Small intestine (tissue), 7 donors: Measurements from ENCODE around the gene FGF2. TPM values are rescaled to one million over a fixed set of nuclear protein-coding genes. Genes with fewer than 3 reads are reported as not detected.

Source experiments
- DNase-seq, 2 donors: peaks; one replicate each; pipeline versions ENCODE4 v3.0.0 to v3.0.0-alpha.2; 2013
- FAIRE-seq: peaks from 2 replicates; lab custom pipeline; 2012; peaks lifted over from hg19 to GRCh38; lab: Jason Lieb, UNC
- H3K27ac ChIP-seq, 3 donors: one replicate each; pipeline ENCODE4 v1.5.1; 2013; ENCODE audit warnings: low read length in 2 of 3, mild to moderate bottlenecking in 2 of 3, control low read depth in 1 of 3, inconsistent platforms in 1 of 3, low read depth in 1 of 3, moderate library complexity in 1 of 3
- H3K27me3 ChIP-seq, 3 donors: one replicate each; pipeline ENCODE4 v1.6.1; 2013; ENCODE audit warnings: low read length in 3 of 3, inconsistent platforms in 1 of 3; ENCODE audit not compliant: control insufficient read depth in 3 of 3, insufficient read depth in 3 of 3
- H3K36me3 ChIP-seq, 3 donors: one replicate each; pipeline ENCODE4 v1.6.1; 2013; ENCODE audit warnings: low read length in 3 of 3, inconsistent platforms in 1 of 3, low read depth in 1 of 3, mild to moderate bottlenecking in 1 of 3, moderate library complexity in 1 of 3; ENCODE audit not compliant: control insufficient read depth in 3 of 3, insufficient read depth in 2 of 3
- H3K4me1 ChIP-seq, 3 donors: one replicate each; pipeline ENCODE4 v1.6.1; 2013; ENCODE audit warnings: low read length in 2 of 3, inconsistent platforms in 1 of 3, low read depth in 1 of 3, mild to moderate bottlenecking in 1 of 3, moderate library complexity in 1 of 3; ENCODE audit not compliant: control insufficient read depth in 3 of 3, insufficient read depth in 2 of 3
- H3K4me3 ChIP-seq, 3 donors: one replicate each; pipeline ENCODE4 v1.5.1; 2013; ENCODE audit warnings: low read length in 3 of 3, control low read depth in 1 of 3, inconsistent platforms in 1 of 3, low read depth in 1 of 3, mild to moderate bottlenecking in 1 of 3, moderate library complexity in 1 of 3
- H3K9me3 ChIP-seq, 2 donors: one replicate each; pipeline ENCODE4 v1.6.1; 2013; ENCODE audit warnings: low read depth in 1 of 2, low read length in 1 of 2; ENCODE audit not compliant: control insufficient read depth in 2 of 2, insufficient read depth in 1 of 2
- WGBS, 3 donors: extraction: QIAGEN DNeasy Blood & Tissue Kit; methylation state at CpG; one replicate each; pipeline ENCODE4 v1.1.7; 2013; 5-methylcytosine and 5-hydroxymethylcytosine counted together
- polyA plus RNA-seq, 4 donors: library from polyadenylated mRNA; stranded (reverse) in 3 of 4; unstranded in 1 of 4; fragments of 200-250 nt in 3 of 4; fragments of 120-200 nt in 1 of 4; gene quantifications; one replicate each; pipeline versions ENCODE4 v1.2.1 to v1.2.3, GENCODE V29; 2013
- donor health status: healthy with polysubstance abuse.
- donor health status: control.
- donor health status: control.
- donor health status: Bipolar disorder and iron deficiency.
- donor health status: healthy.

The FGF2 gene
- polyA plus RNA-seq, 4 donors: 0.22 to 2.6 (median 1.0) TPM

- 82 to 95% (median 87%) methylated on average over 1 of the region's 1 CpG for WGBS, 3 donors
- no peaks in the 10 kb centered on the region for H3K4me1 ChIP-seq
- no peak for FAIRE-seq
These were observed 81.6 kb downstream of the FGF2 start for GRCh38 chr4:122908223-122908622.

GRCh38 chr4:122909683-122910082, 83.1 kb downstream of the FGF2 start:
- Histone ChIP-seq H3K36me3 (peaks cover 0 to 4% (median 2%) of the 10 kb centered on the region in 3 donors), H3K4me1 (no peaks in the 10 kb centered on the region), H3K9me3 (no peaks in the 10 kb centered on the region), H3K4me3 (no peak overlapping the region), H3K27me3 (no peaks in the 10 kb centered on the region), H3K27ac (no peak overlapping the region)
- no peak for DNase-seq
- 75 to 93% (median 80%) methylated on average over 2 of the region's 2 CpGs for WGBS, 3 donors
- FAIRE-seq: no peak

More at GRCh38 chr4:122908223-122908622, 81.6 kb downstream of the FGF2 start:
- no peak for DNase-seq
- no peaks in the 10 kb centered on the region for H3K9me3 ChIP-seq
- no peaks in the 10 kb centered on the region for H3K27me3 ChIP-seq
- no peak overlapping the region for H3K4me3 ChIP-seq
- H3K36me3 ChIP-seq: peaks cover 0 to 6% (median 2%) of the 10 kb centered on the region in 3 donors
- no peak overlapping the region for H3K27ac ChIP-seq

- Histone ChIP-seq H3K9me3 (no peaks in the 10 kb centered on the region), H3K27ac (no peak overlapping the region), H3K27me3 (no peaks in the 10 kb centered on the region), H3K4me3 (no peak overlapping the region), H3K36me3 (no peaks in the 10 kb centered on the region), H3K4me1 (no peaks in the 10 kb centered on the region)
- WGBS, 3 donors: 24 to 51% (median 35%) methylated on average over 1 of the region's 1 CpG
- FAIRE-seq (no peak), DNase-seq (no peak)
These were observed 85.0 kb downstream of the FGF2 start for GRCh38 chr4:122911588-122911987.

GRCh38 chr4:122912810-122913575, 86.4 kb downstream of the FGF2 start:
- FAIRE-seq: peak; percentile 44
- no peak overlapping the region for H3K4me3 ChIP-seq
- H3K27ac ChIP-seq: no peak overlapping the region
- H3K4me1 ChIP-seq: no peaks in the 10 kb centered on the region
- H3K27me3 ChIP-seq: no peaks in the 10 kb centered on the region
- no peak for DNase-seq
- H3K36me3 ChIP-seq: no peaks in the 10 kb centered on the region
- WGBS, 3 donors: 82 to 95% (median 91%) methylated on average over 1 of the region's 1 CpG
- no peaks in the 10 kb centered on the region for H3K9me3 ChIP-seq

- Histone ChIP-seq H3K4me3 (no peak overlapping the region), H3K27ac (no peak overlapping the region), H3K9me3 (no peaks in the 10 kb centered on the region), H3K4me1 (no peaks in the 10 kb centered on the region), H3K36me3 (no peaks in the 10 kb centered on the region), H3K27me3 (no peaks in the 10 kb centered on the region)
- FAIRE-seq (no peak), DNase-seq (peak; percentile 26 to 71)
- WGBS, 3 donors: 39 to 42% (median 40%) methylated on average over 4 of the region's 4 CpGs
These were observed 87.8 kb downstream of the FGF2 start for GRCh38 chr4:122914292-122914904.

- no peaks in the 10 kb centered on the region for H3K9me3 ChIP-seq
- FAIRE-seq: no peak
- H3K27me3 ChIP-seq: no peaks in the 10 kb centered on the region
- H3K4me1 ChIP-seq: no peaks in the 10 kb centered on the region
- no peaks in the 10 kb centered on the region for H3K36me3 ChIP-seq
- no peak overlapping the region for H3K4me3 ChIP-seq
- H3K27ac ChIP-seq: no peak overlapping the region
- WGBS, 3 donors: 77 to 85% (median 80%) methylated on average over 3 of the region's 3 CpGs
- DNase-seq: no peak
These were observed 88.3 kb downstream of the FGF2 start for GRCh38 chr4:122914938-122915337.

GRCh38 chr4:122917731-122918130, 91.1 kb downstream of the FGF2 start:
- DNase-seq: no peak
- no peaks in the 10 kb centered on the region for H3K9me3 ChIP-seq
- H3K36me3 ChIP-seq: no peaks in the 10 kb centered on the region
- no peak overlapping the region for H3K4me3 ChIP-seq
- H3K27me3 ChIP-seq: no peaks in the 10 kb centered on the region
- 86 to 92% (median 88%) methylated on average over 5 of the region's 5 CpGs for WGBS, 3 donors
- no peak for FAIRE-seq
- peaks cover 0 to 4% (median 0%) of the 10 kb centered on the region in 3 donors for H3K4me1 ChIP-seq
- no peak overlapping the region for H3K27ac ChIP-seq

GRCh38 chr4:122920473-122920872, 93.8 kb downstream of the FGF2 start:
- Histone ChIP-seq H3K4me1 (peaks cover 0 to 10% (median 4%) of the 10 kb centered on the region in 3 donors), H3K9me3 (no peaks in the 10 kb centered on the region), H3K27me3 (no peaks in the 10 kb centered on the region), H3K27ac (no peak overlapping the region), H3K36me3 (no peaks in the 10 kb centered on the region), H3K4me3 (no peak overlapping the region)
- DNase-seq: no peak
- 78 to 84% (median 79%) methylated on average over 5 of the region's 5 CpGs for WGBS, 3 donors
- FAIRE-seq: no peak
